GM10266 (cell line): ENCODE results near the gene ZNF862.

Experiments used
- DNase-seq: peaks from one replicate; pipeline ENCODE4 v3.0.0; 2012; ENCODE audit errors: extremely low spot score
- CTCF ChIP-seq: IDR thresholded peaks from 2 replicates; pipeline ENCODE4 v1.5.1; 2012; ENCODE audit warnings: mild to moderate bottlenecking, low read depth; ENCODE audit not compliant: control insufficient read depth, insufficient read depth; ENCODE audit errors: missing control alignments

The ZNF862 gene

GRCh38 chr7:149837564-149838223, 481 bp upstream of the ZNF862 start:
- no peak for TF ChIP-seq CTCF
- DNase-seq: no peak

GRCh38 chr7:149838992-149839408, 825 bp downstream of the ZNF862 start:
- no peak for DNase-seq
- no peak for TF ChIP-seq CTCF

- TF ChIP-seq CTCF: no peak
- DNase-seq: no peak
Observed at GRCh38 chr7:149839933-149840332, 1.8 kb downstream of the ZNF862 start.

GRCh38 chr7:149843566-149843965, 5.4 kb downstream of the ZNF862 start:
- no peak for DNase-seq
- no peak for TF ChIP-seq CTCF

- no peak for TF ChIP-seq CTCF
- DNase-seq: no peak
Observed at GRCh38 chr7:149844445-149844844, 6.3 kb downstream of the ZNF862 start.

- DNase-seq: no peak
- no peak for TF ChIP-seq CTCF
Observed at GRCh38 chr7:149845257-149845980, 7.2 kb downstream of the ZNF862 start.

- no peak for TF ChIP-seq CTCF
- no peak for DNase-seq
Observed at GRCh38 chr7:149846021-149846420, 7.8 kb downstream of the ZNF862 start.
